ENCODE measurements around the gene BCAR1. TPM values are rescaled to one million over a fixed set of nuclear protein-coding genes. Genes with fewer than 3 reads are reported as not detected.
A peak's percentile ranks its signal among the peaks of the same experiment; 100 is the strongest.

BCAR1 gene
- total and polyA plus RNA-seq, 3 donors from 2014 or later = 83.8 to 201 (median 139) TPM

GRCh38 chr16:75263291-75263962 is 12.0 kb upstream of the BCAR1 start:
- H3K9me3 ChIP-seq = no peaks in the 10 kb centered on the region
- H3K4me3 ChIP-seq = peak overlapping the region in 1 of 2 donors; percentile 97
- H3K27me3 ChIP-seq = no peaks in the 10 kb centered on the region
- peak overlapping the region; percentile 93 to 95 for H3K27ac ChIP-seq
- no peaks in the 10 kb centered on the region for H3K36me3 ChIP-seq (ENCODE audit: low read depth, missing control alignments)
- WGBS, 2 donors = 46 to 55% methylated on average over 10 to 14 of the region's 14 CpGs
- H3K4me1 ChIP-seq = peaks cover 45% of the 10 kb centered on the region
- no peak for TF ChIP-seq POLR2A (IDR thresholded peaks at IDR 0.05)
- no peak for TF ChIP-seq CTCF (IDR thresholded peaks at IDR 0.05)
- no peak for DNase-seq
- intact Hi-C loops (cut with DNase I; ENCODE audit: low total_unique reads) = no loop called here

GRCh38 chr16:75262800-75263127 is 11.3 kb upstream of the BCAR1 start:
- H3K9me3 ChIP-seq = no peaks in the 10 kb centered on the region
- peaks cover 51% of the 10 kb centered on the region for H3K4me1 ChIP-seq
- TF ChIP-seq CTCF (IDR thresholded peaks at IDR 0.05) = no peak
- TF ChIP-seq POLR2A (IDR thresholded peaks at IDR 0.05) = no peak
- intact Hi-C loops (cut with DNase I; ENCODE audit: low total_unique reads) = no loop called here
- no peak overlapping the region for H3K4me3 ChIP-seq
- no peaks in the 10 kb centered on the region for H3K36me3 ChIP-seq (ENCODE audit: low read depth, missing control alignments)
- H3K27me3 ChIP-seq = no peaks in the 10 kb centered on the region
- peak overlapping the region; percentile 31 to 93 for H3K27ac ChIP-seq
- DNase-seq = no peak
- WGBS, 2 donors = 59% methylated on average over 5 of the region's 5 CpGs; no CpG with 5 or more reads in 1 of the 2 donors

GRCh38 chr16:75262104-75262799 is 10.8 kb upstream of the BCAR1 start:
- Histone ChIP-seq H3K9me3 (no peaks in the 10 kb centered on the region), H3K27ac (peak overlapping the region; percentile 31 to 93), H3K27me3 (no peaks in the 10 kb centered on the region), H3K4me1 (peaks cover 55% of the 10 kb centered on the region), H3K36me3 (ENCODE audit: low read depth, missing control alignments) (no peaks in the 10 kb centered on the region), H3K4me3 (no peak overlapping the region)
- intact Hi-C loops (cut with DNase I; ENCODE audit: low total_unique reads) = no loop called here
- no peak for DNase-seq
- TF ChIP-seq POLR2A (IDR thresholded peaks at IDR 0.05) (no peak), CTCF (IDR thresholded peaks at IDR 0.05) (no peak)
- 57 to 81% methylated on average over 10 to 14 of the region's 14 CpGs for WGBS, 2 donors

- Histone ChIP-seq H3K27ac (peak overlapping the region; percentile 31 to 93), H3K4me3 (no peak overlapping the region), H3K4me1 (peaks cover 61% of the 10 kb centered on the region), H3K36me3 (ENCODE audit: low read depth, missing control alignments) (no peaks in the 10 kb centered on the region), H3K9me3 (no peaks in the 10 kb centered on the region), H3K27me3 (no peaks in the 10 kb centered on the region)
- no peak for TF ChIP-seq POLR2A (IDR thresholded peaks at IDR 0.05)
- no peak for TF ChIP-seq CTCF (IDR thresholded peaks at IDR 0.05)
- intact Hi-C loops (cut with DNase I; ENCODE audit: low total_unique reads) = no loop called here
- DNase-seq = no peak
- WGBS, 2 donors = 87% methylated on average over 3 of the region's 3 CpGs; no CpG with 5 or more reads in 1 of the 2 donors
Measured at GRCh38 chr16:75261590-75262078, 10.2 kb upstream of the BCAR1 start.
